Transverse colon (tissue), 4 donors: ENCODE results near the gene GGA1. TPM values are rescaled to one million over a fixed set of nuclear protein-coding genes. Genes with fewer than 3 reads are reported as not detected.

Experiments
- DNase-seq: peaks from one replicate; pipeline ENCODE4 v3.0.0-alpha.2; 2019
- H3K27ac ChIP-seq, 4 donors: fragments of 200-600 bp; sonication (generic); 2 replicates each; pipeline ENCODE4 v1.5.1; 2016 to 2018; ENCODE audit warnings: inconsistent platforms in 4 of 4
- H3K27me3 ChIP-seq: fragments of 200-600 bp; sonication (generic); 2 replicates; pipeline ENCODE4 v1.5.1; 2017; ENCODE audit warnings: inconsistent platforms
- H3K36me3 ChIP-seq, 4 donors: fragments of 200-600 bp; sonication (generic); 2 replicates each; pipeline ENCODE4 v1.5.1; 2017 to 2019; ENCODE audit warnings: inconsistent platforms in 4 of 4
- H3K4me1 ChIP-seq, 4 donors: fragments of 200-600 bp; sonication (generic); 2 replicates each; pipeline ENCODE4 v1.5.1; 2017 to 2020; ENCODE audit warnings: inconsistent platforms in 4 of 4
- H3K4me3 ChIP-seq, 4 donors: fragments of 200-600 bp; sonication (generic); 1 replicate in 1 of 4; 2 replicates in 3 of 4; pipeline versions ENCODE4 v1.5.1 to v1.6.1; 2017 to 2019; ENCODE audit warnings: inconsistent platforms in 4 of 4
- H3K9me3 ChIP-seq, 2 donors: fragments of 200-600 bp; sonication (generic); 2 replicates each; pipeline ENCODE4 v1.5.1; 2017 to 2019; ENCODE audit warnings: inconsistent platforms in 2 of 2
- CTCF ChIP-seq, 5 experiments: fragments of 200-600 bp in 3 of 5; fragments of 450-650 bp in 2 of 5; sonication (generic) in 3 of 5; IDR thresholded peaks; 1 replicate in 2 of 5; 2 replicates in 3 of 5; pipeline ENCODE4 v1.5.1; 2016 to 2017; ENCODE audit warnings: antibody characterized with exemption in 5 of 5, inconsistent platforms in 3 of 5, mild to moderate bottlenecking in 2 of 5, moderate library complexity in 1 of 5
- EP300 ChIP-seq: sonication (generic); formaldehyde crosslinking; IDR thresholded peaks from one replicate; pipeline ENCODE4 v1.6.1; 2017; ENCODE audit warnings: antibody characterized with exemption, low read depth
- POLR2A ChIP-seq: fragments of 450-650 bp; IDR thresholded peaks from one replicate; pipeline ENCODE4 v1.6.1; 2016; ENCODE audit warnings: antibody characterized with exemption, mild to moderate bottlenecking, moderate library complexity
- POLR2AphosphoS5 ChIP-seq, 3 donors: sonication (generic); formaldehyde crosslinking; IDR thresholded peaks; one replicate each; pipeline ENCODE4 v1.6.1; 2016; ENCODE audit warnings: antibody characterized with exemption in 3 of 3
- WGBS, 2 donors: methylation state at CpG; one replicate each; pipeline ENCODE4 v1.1.5; 2018; ENCODE audit warnings: low coverage in 1 of 2; 5-methylcytosine and 5-hydroxymethylcytosine counted together
- in situ Hi-C, 4 donors: fragments of 200-750 bp; cut with MboI; loops; one replicate each; pipeline versions ENCODE4 v1.15.0 to v1.15.1; 2017; ENCODE audit warnings: low sequenced_read_pairs in 3 of 4, low pct_ligation_motif_present in 1 of 4, low pct_unique_long_range_greater_than_20kb in 1 of 4
- intact Hi-C: fragments of 100-400 bp; cut with DNase I; formaldehyde crosslinking; loops from one replicate; pipeline ENCODE4 v1.15.1; 2023; ENCODE audit warnings: low total_unique reads
- total RNA-seq, 4 donors: library from RNA; depleted of rRNA; stranded (reverse); fragments of >200 nt; gene quantifications; one replicate each; pipeline ENCODE4 v1.1.0, GENCODE V29; 2016

GGA1 gene
- total RNA-seq, 4 donors from 2014 or later = 60.1 to 142 (median 73.8) TPM

GRCh38 chr22:37568012-37568411 is 40.6 kb upstream of the GGA1 start:
- H3K4me3 ChIP-seq = no peak overlapping the region
- H3K36me3 ChIP-seq = no peaks in the 10 kb centered on the region
- peak overlapping the region; percentile 51 to 99 (median 68) for H3K27ac ChIP-seq
- peaks cover 49 to 74% (median 70%) of the 10 kb centered on the region in 4 donors for H3K4me1 ChIP-seq
- H3K9me3 ChIP-seq = no peaks in the 10 kb centered on the region
- H3K27me3 ChIP-seq = no peaks in the 10 kb centered on the region
- no peak for TF ChIP-seq POLR2A
- no peak for TF ChIP-seq EP300
- TF ChIP-seq CTCF (IDR thresholded peaks at IDR 0.05) = no peak
- no peak for TF ChIP-seq POLR2AphosphoS5 (IDR thresholded peaks at IDR 0.05)
- 76% methylated on average over 14 of the region's 15 CpGs; no CpG with 5 or more reads in 1 of the 2 donors for WGBS, 2 donors
- no peak for DNase-seq
- in situ Hi-C loops (no loop called here), intact Hi-C loops (no loop called here)

GRCh38 chr22:37568448-37569008 is 40.1 kb upstream of the GGA1 start:
- TF ChIP-seq CTCF (IDR thresholded peaks at IDR 0.05) (no peak), EP300 (no peak), POLR2A (no peak), POLR2AphosphoS5 (IDR thresholded peaks at IDR 0.05) (no peak)
- DNase-seq = no peak
- intact Hi-C loops = no loop called here
- peak overlapping the region; percentile 80 to 99 (median 86) for H3K27ac ChIP-seq
- H3K9me3 ChIP-seq = no peaks in the 10 kb centered on the region
- in situ Hi-C loops = no loop called here
- no peaks in the 10 kb centered on the region for H3K27me3 ChIP-seq
- H3K36me3 ChIP-seq = no peaks in the 10 kb centered on the region
- no peak overlapping the region for H3K4me3 ChIP-seq
- peaks cover 44 to 69% (median 66%) of the 10 kb centered on the region in 4 donors for H3K4me1 ChIP-seq
- WGBS, 2 donors = 75% methylated on average over 14 of the region's 14 CpGs; no CpG with 5 or more reads in 1 of the 2 donors

GRCh38 chr22:37569009-37569920 is 39.4 kb upstream of the GGA1 start:
- intact Hi-C loops = no loop called here
- H3K4me3 ChIP-seq = no peak overlapping the region

More at GRCh38 chr22:37569009-37569920, 39.4 kb upstream of the GGA1 start:
- 39% methylated on average over 21 of the region's 21 CpGs; no CpG with 5 or more reads in 1 of the 2 donors for WGBS, 2 donors
- in situ Hi-C loops = no loop called here
- peak in 2 of 5 experiments; percentile 26 to 31 for TF ChIP-seq CTCF (IDR thresholded peaks at IDR 0.05)
- TF ChIP-seq POLR2AphosphoS5 (IDR thresholded peaks at IDR 0.05) = peak; percentile 27 to 71 (median 63)
- no peak for TF ChIP-seq EP300
- TF ChIP-seq POLR2A = peak; percentile 52
- Histone ChIP-seq H3K4me1 (peaks cover 37 to 62% (median 58%) of the 10 kb centered on the region in 4 donors), H3K9me3 (no peaks in the 10 kb centered on the region), H3K27me3 (no peaks in the 10 kb centered on the region), H3K27ac (peak overlapping the region; percentile 80 to 99 (median 86)), H3K36me3 (no peaks in the 10 kb centered on the region)
- peak; percentile 86 for DNase-seq
